Thyroid gland (tissue), 4 donors: Measurements from ENCODE around the gene CEACAM8.

Experiments used
- CTCF ChIP-seq, 6 experiments: fragments of 200-600 bp in 3 of 6; fragments of 450-650 bp in 3 of 6; sonication (generic) in 3 of 6; IDR thresholded peaks; one replicate each; pipeline ENCODE4 v1.5.1; 2016 to 2019; ENCODE audit warnings: antibody characterized with exemption in 6 of 6, mild to moderate bottlenecking in 2 of 6, inconsistent platforms in 1 of 6, moderate library complexity in 1 of 6
- POLR2A ChIP-seq, 2 donors: fragments of 450-650 bp; IDR thresholded peaks; one replicate each; pipeline ENCODE4 v1.6.1; 2017; ENCODE audit warnings: antibody characterized with exemption in 2 of 2, mild to moderate bottlenecking in 2 of 2, moderate library complexity in 1 of 2

- TF ChIP-seq CTCF (IDR thresholded peaks at IDR 0.05) = no peak
- TF ChIP-seq POLR2A (IDR thresholded peaks at IDR 0.05) = no peak
These were observed 33.2 kb upstream of the CEACAM8 start for GRCh38 chr19:42627916-42628315.
